Measurements from ENCODE around the gene MST1.

GRCh38 chr3:49639551-49639950, 49.7 kb downstream of the MST1 start:
- TF ChIP-seq CTCF (IDR thresholded peaks at IDR 0.05; ENCODE audit: borderline replicate concordance, extremely low read depth, low read length, poor library complexity, severe bottlenecking), result no peak
- no peak for TF ChIP-seq EZH2 (IDR thresholded peaks at IDR 0.05; ENCODE audit: borderline replicate concordance, low read depth, low read length, severe bottlenecking)

Measured in DND-41 (cell line).